ENCODE data around the gene PRKG1. TPM values are rescaled to one million over a fixed set of nuclear protein-coding genes. Genes with fewer than 3 reads are reported as not detected.

The PRKG1 gene
- total RNA-seq, 1 experiment from 2014 or later, result 10.4 TPM

GRCh38 chr10:51469686-51470085, 395.4 kb downstream of the PRKG1 start:
- Histone ChIP-seq H3K9me3 (ENCODE audit: control insufficient read depth, low read depth, low read length) (no peaks in the 10 kb centered on the region), H3K27ac (ENCODE audit: insufficient read length, low read depth, low read length) (no peak overlapping the region), H2BK20ac (ENCODE audit: low read depth, low read length, poor library complexity, severe bottlenecking) (no peak overlapping the region), H4K91ac (ENCODE audit: insufficient read length, low read depth, low read length) (no peak overlapping the region), H3K79me2 (ENCODE audit: insufficient read depth, low read length) (no peaks in the 10 kb centered on the region), H3K4ac (ENCODE audit: low read depth, low read length) (no peak overlapping the region), H2BK15ac (ENCODE audit: low read depth, low read length) (no peak overlapping the region), H3K14ac (ENCODE audit: insufficient read depth, low read length) (no peak overlapping the region), H3K9ac (ENCODE audit: extremely low read depth, insufficient read length, low read length) (no peak overlapping the region), H4K8ac (replicated peaks; ENCODE audit: insufficient read length, low read depth, low read length) (no peak overlapping the region), H3K4me2 (ENCODE audit: insufficient read depth, insufficient read length, low read length) (no peak overlapping the region), H4K20me1 (ENCODE audit: control insufficient read depth, insufficient read depth, insufficient read length) (no peaks in the 10 kb centered on the region), H3K56ac (ENCODE audit: insufficient read length, low read depth, low read length) (no peak overlapping the region), H3K79me1 (ENCODE audit: insufficient read depth, low read depth, low read length, poor library complexity, severe bottlenecking) (no peaks in the 10 kb centered on the region), H3K18ac (ENCODE audit: insufficient read length, low read depth, low read length) (no peak overlapping the region), H3K23ac (ENCODE audit: insufficient read length, low read depth, low read length) (no peak overlapping the region), H3T11ph (ENCODE audit: low read length) (no peak overlapping the region), H2BK5ac (ENCODE audit: insufficient read length, low read length) (no peak overlapping the region), H2BK12ac (ENCODE audit: insufficient read length, low read depth, low read length) (no peak overlapping the region), H4K5ac (ENCODE audit: insufficient read length, low read depth, low read length) (no peak overlapping the region), H2AFZ (ENCODE audit: low read length) (no peak overlapping the region), H3K27me3 (ENCODE audit: insufficient read depth, low read length) (no peaks in the 10 kb centered on the region), H3K23me2 (ENCODE audit: insufficient read length, low read depth, low read length, poor library complexity, severe bottlenecking) (no peaks in the 10 kb centered on the region), H2AK5ac (ENCODE audit: insufficient read length, low read length) (no peak overlapping the region), H3K4me1 (ENCODE audit: insufficient read depth, low read length) (no peaks in the 10 kb centered on the region), H2BK120ac (ENCODE audit: low read depth, low read length, poor library complexity, severe bottlenecking) (no peak overlapping the region)
- Mint-ChIP-seq H3K9me3 (no peaks in the 10 kb centered on the region), H3K4me3 (no peak overlapping the region), H3K27me3 (ENCODE audit: low read depth) (no peaks in the 10 kb centered on the region), H3K27ac (no peak overlapping the region), H3K4me1 (peaks cover under 1 to 4% of the 10 kb centered on the region in 2 experiments; a peak in 2 of 4 replicates), H3K36me3 (ENCODE audit: insufficient read depth in 1 of 3, low read depth in 3 of 3) (no peaks in the 10 kb centered on the region)
- no CpG with 5 or more reads among the region's 2 CpGs for WGBS (ENCODE audit: extremely low coverage, insufficient read length, low lambda C conversion rate)
- TF ChIP-seq CTCF (conservative IDR thresholded peaks at IDR 0.05), result no peak
- no peak for DNase-seq

Measured in H9 (cell line).